HPDE6-E6E7 (cell line): Measurements from ENCODE around the gene CLEC4C.
"Not testable (repeated sequence)": the region's sequence is repeated elsewhere in the genome, so short reads cannot be mapped to it uniquely, and the experiment has no call there.

ENCODE experiments used
- DNase-seq: peaks from one replicate; pipeline ENCODE4 v3.0.0; 2011; ENCODE audit warnings: missing footprints; ENCODE audit errors: extremely low spot score

Gene CLEC4C

DNA sequence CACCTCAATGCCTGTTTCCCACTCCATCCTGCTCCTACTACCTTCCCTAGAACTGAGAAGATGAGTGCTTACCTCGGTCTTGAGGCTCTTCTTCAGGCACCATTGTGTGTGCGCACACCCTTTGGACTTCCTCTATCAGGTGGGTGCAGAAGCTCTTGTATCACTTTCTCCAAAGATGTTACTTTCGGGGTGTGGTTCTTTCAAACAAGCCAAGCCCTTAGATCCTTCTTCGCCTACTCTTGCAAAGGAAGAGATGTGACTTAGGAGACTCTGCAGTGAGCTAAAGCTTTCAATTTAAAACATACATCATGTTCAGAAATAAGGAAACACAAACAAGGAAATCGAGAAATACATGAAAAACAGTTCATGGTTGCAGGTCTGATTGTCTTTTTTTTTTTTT is at the start of gene CLEC4C:
Gene CLEC4C, minus strand, starts transcription at position 130 of the 400 bp plus-strand sequence. Its CDS starts 27 bp downstream, at position 103.
- no peak for DNase-seq

DNA sequence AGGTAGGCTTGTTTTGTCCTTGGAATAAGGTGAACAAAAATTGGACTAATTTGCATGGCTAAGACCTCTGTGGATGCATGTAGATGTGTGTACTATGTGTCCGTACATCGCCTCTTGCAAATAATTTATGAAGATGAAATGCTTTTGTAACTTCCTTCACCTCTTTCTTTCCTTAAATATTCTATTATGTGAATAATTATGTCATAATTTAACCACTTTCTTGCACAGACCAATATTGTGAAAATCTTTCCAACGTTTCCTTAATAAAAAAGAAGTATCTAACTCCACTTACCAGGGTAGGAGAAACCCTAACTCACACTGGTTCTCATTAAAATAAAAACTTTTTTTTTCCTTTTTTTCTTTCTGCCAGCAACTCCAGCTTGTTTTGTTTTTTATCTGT is 46.0 kb upstream of the CLEC4C start:
- DNase-seq = no peak

DNA sequence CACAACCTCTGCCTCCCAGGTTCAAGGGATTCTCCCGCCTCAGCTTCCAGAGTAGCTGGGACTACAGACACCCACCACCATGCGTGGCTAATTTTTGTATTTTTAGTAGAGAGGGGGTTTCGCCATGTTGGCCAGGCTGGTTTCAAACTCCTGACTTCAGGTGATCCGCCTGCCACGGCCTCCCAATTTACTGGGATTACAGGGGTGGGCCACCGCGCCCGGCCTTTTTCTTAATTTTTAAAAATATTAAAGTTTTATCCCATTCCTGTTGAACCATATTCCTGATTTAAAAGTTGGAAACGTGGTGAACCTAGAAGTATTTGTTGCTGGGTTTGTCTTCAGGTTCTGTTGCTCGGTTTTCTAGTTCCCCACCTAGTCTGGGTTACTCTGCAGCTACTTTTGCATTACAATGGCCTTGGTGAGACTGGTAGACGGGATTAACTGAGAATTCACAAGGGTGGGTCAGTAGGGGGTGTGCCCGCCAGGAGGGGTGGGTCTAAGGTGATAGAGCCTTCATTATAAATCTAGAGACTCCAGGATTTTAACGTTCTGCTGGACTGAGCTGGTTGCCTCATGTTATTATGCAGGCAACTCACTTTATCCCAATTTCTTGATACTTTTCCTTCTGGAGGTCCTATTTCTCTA is 41.8 kb upstream of the CLEC4C start, which contains the start of gene NANOG:
Gene NANOG, plus strand, starts transcription at position 519 of the 645 bp plus-strand sequence. CDS start 213 bp downstream, outside the sequence.
- DNase-seq = not testable (repeated sequence)

GRCh38 chr12:7788294-7788660 is 41.1 kb upstream of the CLEC4C start:
- no peak for DNase-seq

- DNase-seq = no peak
Observed at GRCh38 chr12:7787574-7788293, 40.6 kb upstream of the CLEC4C start.

- no peak for DNase-seq
Observed at GRCh38 chr12:7784701-7785100, 37.5 kb upstream of the CLEC4C start.

- not testable (repeated sequence) for DNase-seq
Observed at GRCh38 chr12:7783433-7783832, 36.3 kb upstream of the CLEC4C start.

DNA sequence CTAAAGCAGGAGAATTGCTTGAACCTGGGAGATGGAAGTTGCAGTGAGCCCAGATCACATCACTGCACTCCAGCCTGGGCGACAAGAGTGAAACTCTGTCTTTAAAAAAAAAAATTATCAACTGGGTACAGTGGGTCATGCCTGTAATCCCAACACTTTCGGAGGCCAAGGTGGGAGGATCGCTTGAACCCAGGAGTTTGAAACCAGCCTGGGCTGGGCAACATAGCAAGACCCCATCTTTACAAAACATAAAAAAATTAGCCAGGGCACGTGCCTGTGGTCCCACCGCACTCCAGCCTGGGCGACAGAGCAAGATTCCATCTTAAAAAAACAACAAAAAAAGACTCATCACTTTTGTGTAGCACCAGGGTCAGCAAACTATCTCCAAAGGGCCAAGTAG is 34.9 kb upstream of the CLEC4C start:
- no peak for DNase-seq

GRCh38 chr12:7781274-7781673 is 34.1 kb upstream of the CLEC4C start:
- DNase-seq = no peak

GRCh38 chr12:7769999-7770398 is 22.8 kb upstream of the CLEC4C start:
- no peak for DNase-seq

GRCh38 chr12:7758766-7759140 is 11.6 kb upstream of the CLEC4C start:
- DNase-seq = no peak

GRCh38 chr12:7756993-7757392 is 9.8 kb upstream of the CLEC4C start:
- DNase-seq = no peak

- not testable (repeated sequence) for DNase-seq
Observed at GRCh38 chr12:7755668-7756067, 8.5 kb upstream of the CLEC4C start.

DNA sequence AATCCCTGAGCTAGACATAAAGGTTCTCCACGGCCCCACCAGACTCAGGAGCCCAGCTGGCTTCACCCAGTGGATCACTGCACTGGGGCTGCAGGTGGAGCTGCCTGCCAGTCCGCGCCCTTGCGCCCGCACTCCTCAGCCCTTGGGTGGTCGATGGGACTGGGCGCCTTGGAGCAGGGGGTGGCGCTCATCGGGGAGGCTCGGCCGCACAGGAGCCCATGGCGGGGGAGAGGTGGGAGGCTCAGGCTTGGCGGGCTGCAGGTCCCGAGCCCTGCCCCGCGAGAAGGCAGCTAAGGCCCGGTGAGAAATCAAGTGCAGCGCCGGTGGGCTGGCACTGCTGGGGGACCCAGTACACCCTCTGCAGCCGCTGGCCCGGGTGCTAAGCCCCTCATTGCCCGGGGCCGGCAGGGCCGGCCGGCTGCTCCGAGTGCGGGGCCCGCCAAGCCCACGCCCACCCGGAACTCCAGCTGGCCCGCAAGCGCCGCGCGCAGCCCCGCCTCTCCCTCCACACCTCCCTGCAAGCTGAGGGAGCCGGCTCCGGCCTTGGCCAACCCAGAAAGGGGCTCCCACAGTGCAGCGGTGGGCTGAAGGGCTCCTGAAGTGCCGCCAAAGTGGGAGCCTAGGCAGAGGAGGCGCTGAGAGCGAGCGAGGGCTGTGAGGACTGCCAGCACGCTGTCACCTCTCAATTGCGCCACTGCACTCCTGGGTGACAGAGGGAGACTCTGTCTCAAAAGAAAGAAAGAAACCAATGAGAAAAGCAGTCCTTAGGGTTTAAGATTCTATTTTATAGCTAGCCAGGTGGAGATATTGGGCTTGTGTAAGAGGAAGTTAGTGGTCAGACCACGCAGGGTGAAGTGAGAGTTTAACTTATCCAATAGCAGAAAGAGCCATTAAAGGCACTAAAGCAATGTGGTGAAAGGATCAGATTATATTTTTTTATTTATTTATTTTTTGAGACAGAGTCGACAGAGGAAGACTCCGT is 5.1 kb upstream of the CLEC4C start:
- DNase-seq = not testable (repeated sequence)

- no peak for DNase-seq
Observed at GRCh38 chr12:7751394-7751793, 4.2 kb upstream of the CLEC4C start.

- no peak for DNase-seq
Observed at GRCh38 chr12:7750350-7750749, 3.2 kb upstream of the CLEC4C start.

DNA sequence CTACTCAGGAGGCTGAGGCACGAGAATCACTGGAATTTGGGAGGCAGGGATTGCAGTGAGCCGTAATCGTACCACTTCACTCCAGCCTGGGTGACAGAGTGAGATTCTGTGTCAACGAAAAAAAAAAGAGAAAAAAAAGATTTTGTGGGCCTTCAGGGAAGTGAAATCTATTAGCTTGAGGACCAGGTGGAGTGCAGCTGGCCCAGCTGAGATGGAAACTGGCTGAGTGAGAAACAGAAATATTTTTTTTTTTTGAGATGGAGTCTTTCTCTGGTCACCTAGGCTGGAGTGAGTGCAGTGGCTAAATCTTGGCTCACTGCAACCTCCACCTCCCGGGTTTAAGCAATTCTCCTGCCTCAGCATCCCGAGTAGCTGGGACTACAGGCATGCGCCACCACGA is 2.3 kb upstream of the CLEC4C start:
- DNase-seq = no peak

DNA sequence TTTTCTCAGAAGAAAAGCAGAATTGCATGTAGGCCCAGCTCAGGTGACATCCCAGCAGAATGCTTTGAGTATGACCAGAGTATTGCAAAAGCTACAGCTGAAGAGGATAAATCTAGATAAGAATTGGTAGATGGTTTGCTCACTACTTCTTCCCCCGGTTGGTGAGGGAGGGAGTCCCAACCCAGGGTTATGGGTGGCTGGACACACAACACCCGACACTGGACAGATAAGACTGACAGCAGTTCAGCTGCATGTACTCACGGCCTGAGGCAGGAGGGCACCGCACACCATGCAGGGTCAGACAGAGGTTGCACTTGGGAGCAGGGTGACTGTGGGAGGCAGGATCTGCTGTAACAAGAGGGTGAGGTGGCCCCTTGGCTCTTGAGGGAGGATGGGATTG is 1.7 kb upstream of the CLEC4C start:
- no peak for DNase-seq

- DNase-seq = no peak
Observed at GRCh38 chr12:7732993-7733392, 14.2 kb downstream of the CLEC4C start.

GRCh38 chr12:7731486-7731885 is 15.7 kb downstream of the CLEC4C start:
- no peak for DNase-seq

DNA sequence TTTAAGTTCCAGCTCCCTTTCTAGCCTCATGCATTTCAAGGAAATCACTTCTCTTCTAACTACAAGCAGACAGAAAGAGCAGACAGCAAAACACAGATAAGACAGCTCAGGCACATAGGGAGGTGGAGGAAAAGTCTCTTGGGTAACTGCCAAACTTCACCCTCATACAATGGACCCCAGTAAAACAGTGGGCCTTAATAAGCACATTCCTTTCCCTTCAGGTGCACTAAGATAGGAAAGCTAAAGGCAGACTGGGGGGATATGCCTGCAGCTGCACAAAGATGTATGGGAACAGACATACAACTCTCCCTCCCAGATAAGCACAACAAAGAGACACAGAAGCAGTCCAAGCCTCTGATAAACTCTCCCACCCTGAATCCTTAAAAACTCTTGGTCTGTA is 16.2 kb downstream of the CLEC4C start:
- not testable (repeated sequence) for DNase-seq

- no peak for DNase-seq
Observed at GRCh38 chr12:7729746-7730145, 17.4 kb downstream of the CLEC4C start.
